ENCODE measurements around the gene PCDHGB6.
"Not testable (repeated sequence)": the region's sequence is repeated elsewhere in the genome, so short reads cannot be mapped to it uniquely, and the experiment has no call there.

The PCDHGB6 gene

GRCh38 chr5:141366016-141366896, 41.6 kb upstream of the PCDHGB6 start:
- no peak for DNase-seq (ENCODE audit: low spot score)
- TF ChIP-seq, protein P1, sequence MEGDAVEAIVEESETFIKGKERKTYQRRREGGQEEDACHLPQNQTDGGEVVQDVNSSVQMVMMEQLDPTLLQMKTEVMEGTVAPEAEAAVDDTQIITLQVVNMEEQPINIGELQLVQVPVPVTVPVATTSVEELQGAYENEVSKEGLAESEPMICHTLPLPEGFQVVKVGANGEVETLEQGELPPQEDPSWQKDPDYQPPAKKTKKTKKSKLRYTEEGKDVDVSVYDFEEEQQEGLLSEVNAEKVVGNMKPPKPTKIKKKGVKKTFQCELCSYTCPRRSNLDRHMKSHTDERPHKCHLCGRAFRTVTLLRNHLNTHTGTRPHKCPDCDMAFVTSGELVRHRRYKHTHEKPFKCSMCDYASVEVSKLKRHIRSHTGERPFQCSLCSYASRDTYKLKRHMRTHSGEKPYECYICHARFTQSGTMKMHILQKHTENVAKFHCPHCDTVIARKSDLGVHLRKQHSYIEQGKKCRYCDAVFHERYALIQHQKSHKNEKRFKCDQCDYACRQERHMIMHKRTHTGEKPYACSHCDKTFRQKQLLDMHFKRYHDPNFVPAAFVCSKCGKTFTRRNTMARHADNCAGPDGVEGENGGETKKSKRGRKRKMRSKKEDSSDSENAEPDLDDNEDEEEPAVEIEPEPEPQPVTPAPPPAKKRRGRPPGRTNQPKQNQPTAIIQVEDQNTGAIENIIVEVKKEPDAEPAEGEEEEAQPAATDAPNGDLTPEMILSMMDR (IDR thresholded peaks at IDR 0.05; ENCODE audit: borderline replicate concordance, control extremely low read depth, extremely low read depth, insufficient read depth, missing control alignments), result no peak
- in situ Hi-C loops (cut with MboI; ENCODE audit: low sequenced_read_pairs, unreplicated experiment), result no loop called here

- in situ Hi-C loops (cut with MboI; ENCODE audit: low sequenced_read_pairs, unreplicated experiment), result no loop called here
- peak; percentile 57 for DNase-seq (ENCODE audit: low spot score)
- TF ChIP-seq, protein P1 (IDR thresholded peaks at IDR 0.05; ENCODE audit: borderline replicate concordance, control extremely low read depth, extremely low read depth, insufficient read depth, missing control alignments), result peak; percentile 53
Observed at GRCh38 chr5:141369994-141370848, 37.6 kb upstream of the PCDHGB6 start, which contains the start of gene PCDHGB3. Gene PCDHGB3 (plus strand): TSS chr5:141370242. CDS start chr5:141370395, 153 bp downstream.

- in situ Hi-C loops (cut with MboI; ENCODE audit: low sequenced_read_pairs, unreplicated experiment), result no loop called here
- TF ChIP-seq, protein P1 (IDR thresholded peaks at IDR 0.05; ENCODE audit: borderline replicate concordance, control extremely low read depth, extremely low read depth, insufficient read depth, missing control alignments), result no peak
- no peak for DNase-seq (ENCODE audit: low spot score)
Observed at GRCh38 chr5:141371572-141372475, 36.0 kb upstream of the PCDHGB6 start.

DNA sequence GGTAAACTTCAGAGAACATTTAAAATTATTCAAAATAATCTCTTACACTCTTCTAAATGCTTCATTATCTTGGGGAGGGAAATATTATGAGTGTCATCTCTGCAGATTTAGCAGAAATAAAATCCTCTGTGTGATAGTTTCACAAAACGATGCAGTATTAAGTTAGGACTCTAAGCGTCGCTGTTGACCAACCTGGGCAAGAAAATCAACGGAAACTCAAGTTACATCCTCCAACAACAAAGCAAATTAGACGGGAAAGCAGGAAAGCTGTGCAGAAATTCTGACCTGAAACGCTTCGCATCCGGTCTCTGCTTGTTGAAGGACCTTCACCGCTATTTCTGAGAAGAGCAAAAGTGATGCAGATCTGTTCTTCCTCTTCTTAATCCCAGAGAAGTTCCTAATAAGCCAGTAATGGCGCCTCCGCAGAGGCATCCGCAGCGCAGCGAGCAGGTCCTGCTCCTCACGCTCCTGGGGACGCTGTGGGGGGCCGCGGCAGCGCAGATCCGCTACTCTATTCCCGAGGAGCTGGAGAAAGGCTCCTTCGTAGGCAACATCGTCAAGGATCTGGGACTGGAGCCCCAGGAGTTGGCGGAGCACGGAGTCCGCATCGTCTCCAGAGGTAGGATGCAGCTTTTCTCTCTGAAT, 34.0 kb upstream of the PCDHGB6 start, which contains the start of gene PCDHGA6:
Gene PCDHGA6 (plus strand): TSS at position 219 of the 645 bp plus-strand sequence. CDS start 193 bp downstream, at position 412.
- DNase-seq (ENCODE audit: low spot score), result no peak
- in situ Hi-C loops (cut with MboI; ENCODE audit: low sequenced_read_pairs, unreplicated experiment), result no loop called here
- TF ChIP-seq, protein P1 (IDR thresholded peaks at IDR 0.05; ENCODE audit: borderline replicate concordance, control extremely low read depth, extremely low read depth, insufficient read depth, missing control alignments), result peak; percentile 15

GRCh38 chr5:141374627-141375026, 33.2 kb upstream of the PCDHGB6 start:
- TF ChIP-seq, protein P1 (IDR thresholded peaks at IDR 0.05; ENCODE audit: borderline replicate concordance, control extremely low read depth, extremely low read depth, insufficient read depth, missing control alignments), result no peak
- no peak for DNase-seq (ENCODE audit: low spot score)
- in situ Hi-C loops (cut with MboI; ENCODE audit: low sequenced_read_pairs, unreplicated experiment), result no loop called here

DNA sequence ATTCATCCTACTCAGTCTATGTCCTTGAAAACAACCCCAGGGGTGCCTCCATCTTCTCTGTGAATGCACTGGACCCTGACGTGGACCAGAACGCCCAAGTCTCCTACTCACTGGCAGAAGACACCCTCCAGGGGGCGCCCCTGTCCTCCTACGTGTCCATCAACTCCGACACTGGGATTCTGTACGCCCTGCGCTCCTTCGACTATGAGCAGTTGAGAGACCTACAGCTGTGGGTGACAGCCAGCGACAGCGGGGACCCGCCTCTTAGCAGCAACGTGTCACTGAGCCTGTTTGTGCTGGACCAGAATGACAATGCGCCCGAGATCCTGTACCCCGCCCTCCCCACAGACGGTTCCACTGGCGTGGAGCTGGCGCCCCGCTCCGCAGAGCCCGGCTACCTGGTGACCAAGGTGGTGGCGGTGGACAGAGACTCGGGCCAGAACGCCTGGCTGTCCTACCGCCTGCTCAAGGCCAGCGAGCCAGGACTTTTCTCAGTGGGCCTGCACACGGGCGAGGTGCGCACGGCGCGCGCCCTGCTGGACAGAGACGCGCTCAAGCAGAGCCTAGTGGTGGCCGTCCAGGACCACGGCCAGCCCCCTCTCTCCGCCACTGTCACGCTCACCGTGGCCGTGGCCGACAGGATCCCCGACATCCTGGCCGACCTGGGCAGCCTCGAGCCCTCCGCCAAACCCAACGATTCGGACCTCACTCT, 32.2 kb upstream of the PCDHGB6 start:
- in situ Hi-C loops (cut with MboI; ENCODE audit: low sequenced_read_pairs, unreplicated experiment); DNase-seq (ENCODE audit: low spot score): not testable (repeated sequence)
